Measurements from ENCODE around the gene THRSP.
"Not testable (repeated sequence)": the region's sequence is repeated elsewhere in the genome, so short reads cannot be mapped to it uniquely, and the experiment has no call there.

DNA sequence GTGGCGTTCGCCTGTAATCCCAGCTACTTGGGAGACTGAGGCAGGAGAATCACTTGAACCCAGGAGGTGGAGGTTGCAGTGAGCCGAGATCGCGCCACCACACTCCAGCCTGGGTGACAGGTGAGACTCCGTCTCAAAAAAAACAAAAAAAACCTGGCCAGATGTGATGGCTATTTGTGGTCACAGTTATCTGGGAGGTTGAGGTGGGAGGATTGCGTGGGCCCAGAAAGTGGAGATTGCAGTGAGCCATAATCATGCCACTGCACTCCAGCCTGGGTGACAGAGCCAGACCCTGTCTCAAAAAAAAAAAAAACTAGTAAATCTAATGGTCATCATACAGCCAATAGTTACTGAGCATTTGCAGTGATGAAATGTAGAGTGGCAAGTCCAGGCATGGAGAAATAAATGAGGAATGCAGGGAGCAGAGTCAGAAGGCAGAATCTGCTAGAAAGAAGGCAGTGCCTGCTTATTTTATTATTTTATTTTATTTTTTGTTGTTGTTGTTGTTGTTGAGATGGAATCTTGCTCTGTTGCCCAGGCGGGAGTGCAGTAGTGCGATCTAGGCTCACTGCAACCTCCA lies 3.8 kb upstream of the THRSP start:
- TF ChIP-seq ARNTL (CRISPR knock-in tag; IDR thresholded peaks at IDR 0.05; ENCODE audit: borderline replicate concordance, low read depth); TSHZ2 (CRISPR knock-in tag; IDR thresholded peaks at IDR 0.05); ZFP3 (CRISPR knock-in tag; IDR thresholded peaks at IDR 0.05); ISL1 (CRISPR knock-in tag; IDR thresholded peaks at IDR 0.05); ESRRG (CRISPR knock-in tag; IDR thresholded peaks at IDR 0.05): not testable (repeated sequence)
- TF ChIP-seq, protein P1, sequence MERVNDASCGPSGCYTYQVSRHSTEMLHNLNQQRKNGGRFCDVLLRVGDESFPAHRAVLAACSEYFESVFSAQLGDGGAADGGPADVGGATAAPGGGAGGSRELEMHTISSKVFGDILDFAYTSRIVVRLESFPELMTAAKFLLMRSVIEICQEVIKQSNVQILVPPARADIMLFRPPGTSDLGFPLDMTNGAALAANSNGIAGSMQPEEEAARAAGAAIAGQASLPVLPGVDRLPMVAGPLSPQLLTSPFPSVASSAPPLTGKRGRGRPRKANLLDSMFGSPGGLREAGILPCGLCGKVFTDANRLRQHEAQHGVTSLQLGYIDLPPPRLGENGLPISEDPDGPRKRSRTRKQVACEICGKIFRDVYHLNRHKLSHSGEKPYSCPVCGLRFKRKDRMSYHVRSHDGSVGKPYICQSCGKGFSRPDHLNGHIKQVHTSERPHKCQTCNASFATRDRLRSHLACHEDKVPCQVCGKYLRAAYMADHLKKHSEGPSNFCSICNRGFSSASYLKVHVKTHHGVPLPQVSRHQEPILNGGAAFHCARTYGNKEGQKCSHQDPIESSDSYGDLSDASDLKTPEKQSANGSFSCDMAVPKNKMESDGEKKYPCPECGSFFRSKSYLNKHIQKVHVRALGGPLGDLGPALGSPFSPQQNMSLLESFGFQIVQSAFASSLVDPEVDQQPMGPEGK (CRISPR knock-in tag; IDR thresholded peaks at IDR 0.05; ENCODE audit: borderline replicate concordance) = not testable (repeated sequence)
